IPS DF 19.7 (cell line): ENCODE results near the gene CARMIL1.
"Not testable (repeated sequence)": the region's sequence is repeated elsewhere in the genome, so short reads cannot be mapped to it uniquely, and the experiment has no call there.

ENCODE experiments used
- DNase-seq: peaks from one replicate; pipeline ENCODE4 v3.0.0-alpha.2; 2013; ENCODE audit warnings: low read depth, low spot score

The CARMIL1 gene

DNA sequence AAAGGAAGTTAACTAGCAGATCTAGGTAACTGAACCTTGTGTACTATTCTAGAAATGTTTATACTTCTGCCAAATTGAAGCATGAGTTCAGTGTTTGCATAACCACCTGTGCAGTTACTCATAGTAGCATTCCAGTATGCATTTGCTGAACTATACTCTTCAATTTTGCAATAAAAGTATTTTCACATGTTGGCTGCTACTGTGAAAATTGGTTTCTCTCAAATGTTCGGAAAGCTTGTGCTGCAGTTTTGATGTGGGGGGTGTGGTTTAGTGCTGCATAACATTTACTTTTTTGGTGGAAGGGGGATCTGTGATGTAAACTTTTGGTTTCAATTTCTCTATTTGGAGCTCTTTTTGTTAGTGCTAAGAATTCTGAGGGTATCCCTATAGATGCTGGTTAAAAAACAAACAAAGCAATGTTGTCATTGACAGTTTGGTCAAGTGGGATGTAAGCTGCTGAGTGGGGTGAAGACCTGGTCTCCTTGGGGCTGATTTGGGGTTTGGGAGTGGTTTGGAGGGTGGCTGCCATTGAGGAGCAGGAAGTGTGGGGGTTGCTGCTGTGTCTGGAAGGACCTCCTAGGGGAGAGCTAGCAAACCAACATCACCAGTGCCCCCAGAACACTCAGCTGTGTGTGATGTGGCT is 87.8 kb downstream of the CARMIL1 start:
- DNase-seq, result no peak

DNA sequence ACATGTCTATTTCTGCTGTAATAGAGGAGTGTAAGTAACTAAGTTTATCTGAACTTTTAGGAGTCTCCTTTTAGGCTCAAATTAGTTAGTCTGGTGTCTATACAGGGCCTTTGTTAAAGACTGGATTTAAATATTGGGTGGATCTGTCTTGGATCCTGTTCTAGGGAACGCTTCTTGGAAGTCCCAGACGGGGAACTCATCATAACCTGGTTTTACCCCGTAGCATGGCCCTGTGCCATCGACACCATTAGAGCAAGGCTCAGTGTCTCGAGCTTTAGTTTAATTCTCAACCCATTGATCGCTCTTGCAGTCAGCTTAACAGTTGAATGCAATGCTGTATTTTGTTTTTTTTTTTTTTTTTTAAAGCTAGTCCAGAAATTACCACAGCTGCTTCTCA is 89.9 kb downstream of the CARMIL1 start:
- no peak for DNase-seq

DNA sequence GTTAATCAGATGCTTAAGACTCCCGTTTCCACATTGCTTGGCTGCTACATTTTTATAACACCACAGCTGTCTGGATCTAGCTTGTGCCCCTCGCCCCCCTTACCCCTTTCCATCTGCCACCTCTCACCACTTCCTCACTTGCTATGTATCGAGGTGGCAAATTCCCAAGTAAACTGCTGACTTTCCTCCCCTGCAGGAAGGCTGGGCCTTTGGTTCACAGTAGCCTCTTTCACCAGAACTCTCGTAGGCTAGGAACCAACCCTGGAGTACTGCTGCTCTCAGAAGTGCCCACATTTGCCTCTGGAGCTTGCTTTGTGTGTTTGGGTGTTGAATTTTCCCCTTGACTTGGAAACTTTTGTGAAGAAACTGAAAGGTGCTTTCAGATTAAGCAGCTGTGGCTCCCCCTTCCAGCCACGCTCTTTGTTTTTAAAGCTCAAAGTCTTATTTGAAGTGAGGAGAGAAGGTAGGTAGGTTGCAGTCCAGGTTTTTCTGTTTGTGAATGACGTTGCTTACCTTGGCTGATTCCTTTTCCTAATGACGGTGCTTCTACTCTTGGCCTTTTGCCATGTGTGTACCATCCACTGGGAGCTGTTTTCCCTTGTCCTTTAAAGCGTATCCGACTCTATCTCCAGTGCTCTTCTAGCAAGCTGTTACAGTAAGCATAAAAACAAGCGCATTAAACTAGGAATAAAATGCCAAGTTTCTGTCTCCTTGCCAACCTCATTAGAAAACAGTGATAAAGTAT is 90.4 kb downstream of the CARMIL1 start:
- DNase-seq, result no peak

DNA sequence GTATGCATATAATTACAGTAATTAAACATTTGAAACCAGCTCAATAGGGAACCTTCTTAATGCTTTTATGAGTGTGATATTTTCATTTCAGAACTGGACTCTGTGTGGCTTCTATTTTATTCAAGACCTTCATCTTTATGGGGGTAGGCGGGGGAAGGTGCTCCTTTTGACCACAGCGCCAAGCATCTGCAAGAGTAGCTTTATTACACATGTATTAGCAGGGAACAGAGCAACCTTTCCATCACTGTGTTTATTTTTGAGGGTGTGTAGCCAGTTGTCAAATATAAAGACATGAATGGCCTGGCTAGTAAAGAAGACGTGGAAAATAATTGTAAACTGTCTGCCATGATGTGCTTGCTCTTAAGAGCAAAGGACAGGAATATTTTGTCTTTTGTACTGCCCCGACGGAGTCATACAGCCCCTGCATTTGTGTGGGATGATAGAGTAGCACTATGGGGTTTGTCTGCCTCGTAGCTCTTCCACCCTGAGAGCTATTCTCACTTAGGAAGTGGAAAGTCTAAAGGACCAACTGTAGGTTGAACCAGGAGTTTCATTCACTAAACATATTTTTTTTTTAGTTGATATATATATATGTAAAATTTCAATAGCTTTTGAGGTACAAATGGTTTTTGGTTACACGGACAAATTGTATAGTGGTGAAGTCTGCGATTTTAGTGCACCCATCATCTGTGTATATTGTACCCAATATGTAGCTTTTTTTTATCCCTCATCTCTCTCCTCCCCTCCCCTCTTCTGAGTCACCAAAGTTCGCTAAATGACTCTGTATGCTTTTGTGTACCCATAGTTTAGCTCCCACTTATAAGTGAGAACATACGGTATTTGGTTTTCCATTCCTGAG is 91.2 kb downstream of the CARMIL1 start:
- no peak for DNase-seq

DNA sequence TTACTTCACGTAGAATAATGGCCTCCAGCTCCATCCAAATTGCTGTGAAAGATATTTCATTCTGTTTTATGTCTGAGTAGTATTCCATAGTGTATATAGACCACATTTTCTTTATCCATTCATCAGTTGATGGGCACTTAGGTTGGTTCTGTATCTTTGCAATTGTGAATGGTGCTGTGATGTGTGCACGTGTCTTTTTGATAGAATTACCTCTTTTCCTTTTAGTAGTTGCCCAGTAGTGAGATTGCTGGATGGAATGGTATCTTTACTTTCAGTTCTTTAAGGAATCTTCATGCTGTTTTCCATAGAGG is 91.8 kb downstream of the CARMIL1 start:
- no peak for DNase-seq

DNA sequence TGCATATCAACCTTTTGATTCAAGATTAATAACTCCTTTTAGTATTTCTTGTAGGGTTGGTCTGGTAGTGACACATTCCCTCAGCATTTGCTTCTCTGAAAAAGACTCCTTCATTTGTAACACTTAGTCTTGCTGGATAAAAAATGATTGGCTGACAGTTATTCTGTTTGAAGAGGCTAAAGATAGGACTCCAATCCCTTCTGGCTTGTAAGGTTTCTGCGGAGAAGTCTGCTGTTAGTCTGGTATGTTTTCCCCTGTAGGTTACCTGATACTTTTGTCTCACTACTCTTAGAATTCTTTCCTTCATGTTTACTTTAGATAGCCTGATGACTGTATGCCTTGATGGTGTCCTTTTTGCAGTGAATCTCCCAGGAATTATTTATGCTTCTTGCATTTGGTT is 96.0 kb downstream of the CARMIL1 start:
- DNase-seq, result no peak

DNA sequence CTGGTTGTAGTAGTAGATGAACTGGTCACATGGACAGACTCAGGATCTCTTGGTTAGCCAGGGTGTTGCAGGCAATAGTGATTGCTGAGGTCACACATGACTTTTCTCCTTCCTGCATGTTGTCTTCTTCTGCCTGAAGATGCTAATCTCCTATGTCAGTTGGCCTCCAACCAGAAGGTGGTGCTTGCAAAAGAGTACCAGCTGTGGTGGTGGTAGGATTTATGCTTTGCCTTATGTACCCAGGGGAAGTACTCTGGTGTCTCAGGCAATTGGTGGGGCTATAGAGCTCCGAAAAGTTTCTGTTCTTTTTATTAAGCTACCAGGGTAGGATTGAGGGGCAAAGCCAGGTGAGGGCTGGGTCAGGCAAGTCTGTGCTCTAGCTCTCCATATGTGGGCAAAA is 98.5 kb downstream of the CARMIL1 start:
- no peak for DNase-seq

GRCh38 chr6:25381077-25381476 is 101.9 kb downstream of the CARMIL1 start:
- no peak for DNase-seq

DNA sequence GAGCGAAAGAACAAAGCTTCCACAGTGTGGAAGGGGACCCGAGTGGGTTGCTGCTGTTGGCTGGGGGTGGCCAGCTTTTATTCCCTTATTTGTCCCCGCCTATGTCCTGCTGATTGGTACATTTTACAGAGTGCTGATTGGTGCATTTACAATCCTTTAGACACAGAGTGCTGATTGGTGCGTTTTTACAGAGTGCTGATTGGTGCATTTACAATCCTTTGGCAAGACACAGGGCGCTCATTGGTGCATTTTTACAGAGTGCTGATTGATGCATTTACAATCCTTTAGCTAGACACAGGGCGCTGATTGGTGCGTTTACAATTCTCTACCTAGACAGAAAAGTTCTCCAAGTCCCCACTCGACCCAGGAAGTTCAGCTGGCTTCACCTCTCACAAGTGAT is 103.3 kb downstream of the CARMIL1 start:
- not testable (repeated sequence) for DNase-seq

DNA sequence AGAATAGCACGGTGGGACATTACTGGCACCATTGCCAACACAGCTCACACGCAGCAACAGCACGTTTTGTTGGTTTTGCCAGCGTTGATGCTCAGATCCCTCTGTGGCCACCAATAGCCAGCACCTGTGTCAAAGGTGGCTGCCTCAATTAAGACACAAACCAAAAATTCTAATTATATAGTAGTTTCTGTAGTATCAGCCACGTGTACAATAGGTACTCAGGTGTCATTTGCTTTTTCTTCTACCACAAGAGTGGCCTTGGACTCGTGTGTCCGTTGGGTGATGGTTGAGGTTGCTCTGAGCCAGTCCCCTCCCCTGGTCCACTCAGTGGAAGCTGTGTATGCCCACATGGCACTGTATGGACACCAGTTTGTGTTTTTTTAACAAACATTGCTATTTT is 105.1 kb downstream of the CARMIL1 start:
- no peak for DNase-seq

- no peak for DNase-seq
These were observed 105.8 kb downstream of the CARMIL1 start for GRCh38 chr6:25384967-25385366.

GRCh38 chr6:25387483-25387882 is 108.3 kb downstream of the CARMIL1 start:
- no peak for DNase-seq

DNA sequence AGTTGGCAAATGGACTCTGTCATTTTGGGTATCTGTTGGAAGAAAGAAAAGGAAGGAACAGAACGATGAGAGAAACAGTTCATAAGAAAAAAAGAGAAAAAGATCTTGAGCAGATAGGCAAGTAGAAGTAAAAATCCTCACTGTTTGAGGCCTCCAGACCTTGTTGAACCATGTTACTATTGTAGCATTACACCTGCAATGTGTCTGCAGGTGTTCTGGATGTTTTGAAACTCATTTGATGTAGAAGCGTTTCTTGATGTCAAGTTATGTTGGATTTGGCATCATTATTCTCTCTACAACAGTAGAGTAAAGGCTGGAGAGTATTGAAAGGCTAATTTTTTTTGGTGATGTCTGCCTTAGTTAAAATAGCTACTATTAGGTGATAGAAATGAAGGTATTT is 108.7 kb downstream of the CARMIL1 start:
- no peak for DNase-seq

GRCh38 chr6:25388776-25389175 is 109.6 kb downstream of the CARMIL1 start:
- DNase-seq, result no peak

DNA sequence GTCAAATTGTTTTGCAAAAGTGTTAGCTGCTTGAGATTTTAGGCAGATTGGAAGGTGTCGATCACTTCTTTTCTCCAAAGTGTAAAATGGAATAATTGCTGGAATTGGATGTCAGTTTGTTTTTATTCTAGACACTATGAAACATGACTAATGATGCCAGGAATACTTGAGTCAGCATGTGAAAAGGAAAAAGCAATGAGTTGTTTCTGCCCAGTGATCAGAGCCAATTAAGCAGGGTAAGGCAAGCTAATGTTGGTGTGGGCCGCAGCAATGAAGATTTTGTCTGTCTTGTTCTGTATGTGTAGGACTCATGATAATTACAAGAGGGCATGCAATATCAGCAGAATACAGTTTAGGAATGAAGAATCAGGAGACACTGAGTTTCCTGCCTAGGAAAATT is 110.3 kb downstream of the CARMIL1 start:
- DNase-seq, result no peak

DNA sequence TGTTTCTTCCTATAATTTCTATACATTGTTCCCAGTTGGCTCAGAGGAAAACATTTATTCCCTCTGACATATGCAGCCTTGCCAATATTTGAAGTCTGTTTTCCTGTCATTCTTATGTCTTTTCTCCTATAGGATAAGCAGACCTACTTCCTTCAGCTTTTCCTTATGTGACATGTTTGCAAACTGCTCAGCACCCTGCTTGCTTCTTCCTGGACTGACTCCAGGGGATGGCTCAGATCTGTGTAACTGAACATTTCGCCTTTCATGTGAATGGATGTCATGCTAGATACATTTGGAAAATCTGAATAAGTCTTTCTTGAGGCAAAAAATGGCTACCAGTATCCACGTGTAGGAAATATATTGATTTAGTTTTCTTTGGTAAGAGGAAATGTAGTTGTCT is 113.2 kb downstream of the CARMIL1 start:
- DNase-seq, result no peak

GRCh38 chr6:25395731-25396130 is 116.6 kb downstream of the CARMIL1 start:
- no peak for DNase-seq

DNA sequence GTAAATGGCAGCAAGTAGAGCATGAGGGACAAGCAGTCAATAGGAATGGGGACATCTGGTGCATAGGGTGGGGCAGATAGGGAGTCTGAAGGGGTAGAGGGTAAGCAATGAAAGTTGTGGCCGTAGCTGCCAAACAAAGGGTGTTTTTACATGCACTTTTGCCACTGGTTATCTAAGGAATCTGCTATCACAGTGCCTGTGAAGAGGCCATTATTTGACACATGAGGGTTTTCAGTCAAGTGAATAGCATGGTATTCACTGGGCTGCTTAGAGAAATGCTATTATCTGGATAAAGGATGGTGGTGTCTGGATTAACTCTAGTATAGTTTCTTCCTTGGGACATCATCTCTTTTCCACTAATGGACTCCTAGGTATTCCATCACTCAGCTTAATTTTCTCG is 118.2 kb downstream of the CARMIL1 start:
- no peak for DNase-seq

DNA sequence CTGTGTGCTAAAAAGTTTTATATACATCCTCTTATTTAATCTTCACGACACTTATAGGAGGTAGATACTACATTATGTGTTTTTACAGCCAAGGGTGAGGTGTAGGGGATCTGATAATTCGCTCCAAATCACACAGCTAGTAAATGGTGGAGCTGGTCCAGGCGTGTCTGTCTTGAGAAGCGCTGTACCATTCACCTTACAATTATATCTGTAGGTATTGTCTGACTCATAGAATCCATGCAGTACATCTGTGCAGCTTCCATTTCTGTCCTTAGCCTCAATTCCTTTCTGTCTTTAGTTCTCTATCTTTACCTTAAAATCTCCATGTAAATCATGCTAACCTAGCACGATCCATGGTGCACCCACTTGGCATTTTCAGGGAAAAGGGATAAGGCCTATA is 120.7 kb downstream of the CARMIL1 start:
- DNase-seq, result no peak

DNA sequence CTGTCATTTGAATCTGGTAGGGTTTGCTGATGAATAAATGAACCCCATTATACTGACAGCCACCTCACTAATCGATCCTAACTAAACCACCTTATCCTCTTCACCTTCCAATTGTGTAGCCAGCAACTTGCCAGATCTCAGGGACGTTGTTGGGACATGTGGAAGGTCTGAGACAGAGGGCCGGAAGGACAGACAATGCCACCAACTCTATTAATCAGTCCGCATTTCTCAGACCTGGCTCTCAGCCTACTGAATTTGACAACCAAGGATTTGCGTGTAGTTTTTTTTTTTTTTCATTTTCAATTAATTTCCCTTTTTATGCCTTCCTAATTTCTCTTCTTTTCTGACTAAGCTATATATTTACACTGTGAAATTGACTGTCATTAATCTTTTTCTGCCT is 122.5 kb downstream of the CARMIL1 start:
- DNase-seq, result no peak

- no peak for DNase-seq
These were observed 123.0 kb downstream of the CARMIL1 start for GRCh38 chr6:25402125-25402524.

- no peak for DNase-seq
These were observed 124.0 kb downstream of the CARMIL1 start for GRCh38 chr6:25403150-25403549.

DNA sequence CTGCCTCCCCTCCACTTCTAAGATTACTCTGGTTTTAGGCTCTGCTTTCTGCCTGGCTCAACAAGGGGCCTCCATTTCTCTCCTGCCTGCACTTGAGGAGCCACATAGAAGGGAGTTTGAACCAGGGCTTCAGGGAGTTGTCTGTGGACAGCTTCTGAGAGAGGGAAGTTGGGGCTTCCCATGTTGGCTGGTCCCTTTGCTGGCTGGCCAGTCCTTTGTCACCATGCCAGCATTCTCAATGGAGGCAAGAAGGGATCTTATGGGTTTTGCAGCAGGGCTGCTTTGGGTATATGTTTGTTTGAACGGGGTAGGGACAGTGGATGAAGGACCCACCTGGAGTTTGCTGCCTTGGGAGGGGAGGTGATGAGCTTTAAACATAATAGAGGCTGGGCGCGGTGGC is 124.9 kb downstream of the CARMIL1 start:
- DNase-seq, result no peak
